CD4-positive, alpha-beta T cell treated with Interleukin-4 for 1 hour (primary cell): ENCODE results near the gene PIH1D1.

Experiments used
- DNase-seq, 2 donors: peaks; one replicate each; pipeline ENCODE4 v3.0.0-alpha.2; 2020 to 2022

Gene PIH1D1

GRCh38 chr19:49451430-49452181, at the start of gene PIH1D1:
Gene PIH1D1 (minus strand): TSS chr19:49451814. CDS start chr19:49451574, 240 bp downstream.
- peak; percentile 98 for DNase-seq

GRCh38 chr19:49499030-49499670, 47.5 kb upstream of the PIH1D1 start:
- DNase-seq = peak; percentile 55 to 65

GRCh38 chr19:49498475-49498874, 46.9 kb upstream of the PIH1D1 start:
- no peak for DNase-seq

- no peak for DNase-seq
Observed at GRCh38 chr19:49497789-49498103, 46.1 kb upstream of the PIH1D1 start.

GRCh38 chr19:49497047-49497788, 45.6 kb upstream of the PIH1D1 start:
- peak; percentile 87 to 89 for DNase-seq

GRCh38 chr19:49496574-49497008, 45.0 kb upstream of the PIH1D1 start:
- no peak for DNase-seq

GRCh38 chr19:49492573-49493405, 41.2 kb upstream of the PIH1D1 start:
- DNase-seq = no peak

- no peak for DNase-seq
Observed at GRCh38 chr19:49491804-49492572, 40.4 kb upstream of the PIH1D1 start.

- DNase-seq = no peak
Observed at GRCh38 chr19:49491030-49491803, 39.6 kb upstream of the PIH1D1 start.

GRCh38 chr19:49490287-49491029, 38.8 kb upstream of the PIH1D1 start:
- DNase-seq = no peak

GRCh38 chr19:49489601-49490167, 38.1 kb upstream of the PIH1D1 start:
- peak in 1 of 2 donors; percentile 62 for DNase-seq

- no peak for DNase-seq
Observed at GRCh38 chr19:49488863-49489537, 37.4 kb upstream of the PIH1D1 start.

- no peak for DNase-seq
Observed at GRCh38 chr19:49488046-49488862, 36.6 kb upstream of the PIH1D1 start.

GRCh38 chr19:49487277-49488045, 35.8 kb upstream of the PIH1D1 start, which contains the start of gene RPL13A:
Gene RPL13A (plus strand): TSS chr19:49487608. CDS start chr19:49487630, 22 bp downstream.
- peak; percentile 100 for DNase-seq

- no peak for DNase-seq
Observed at GRCh38 chr19:49486710-49487276, 35.2 kb upstream of the PIH1D1 start.

GRCh38 chr19:49486232-49486631, 34.6 kb upstream of the PIH1D1 start:
- no peak for DNase-seq

GRCh38 chr19:49481020-49481683, 29.5 kb upstream of the PIH1D1 start:
- no peak for DNase-seq
